T-helper 22 cell (primary cell): ENCODE measurements around the gene PTRH2.

ENCODE experiments used
- DNase-seq: peaks from one replicate; pipeline ENCODE4 v3.0.0-alpha.2; 2020; ENCODE audit warnings: low read depth

PTRH2 gene

GRCh38 chr17:59719526-59719925, 12.3 kb upstream of the PTRH2 start:
- no peak for DNase-seq

GRCh38 chr17:59716427-59716826, 9.2 kb upstream of the PTRH2 start:
- no peak for DNase-seq

GRCh38 chr17:59714255-59714654, 7.0 kb upstream of the PTRH2 start:
- no peak for DNase-seq

- no peak for DNase-seq
Observed at GRCh38 chr17:59712862-59713261, 5.6 kb upstream of the PTRH2 start.

- no peak for DNase-seq
Observed at GRCh38 chr17:59711936-59712335, 4.7 kb upstream of the PTRH2 start.

GRCh38 chr17:59707971-59708430, 771 bp upstream of the PTRH2 start:
- no peak for DNase-seq

GRCh38 chr17:59702304-59702703, 4.9 kb downstream of the PTRH2 start:
- DNase-seq = no peak

- no peak for DNase-seq
Observed at GRCh38 chr17:59699786-59700185, 7.4 kb downstream of the PTRH2 start.

- DNase-seq = no peak
Observed at GRCh38 chr17:59699218-59699617, 8.0 kb downstream of the PTRH2 start.

- no peak for DNase-seq
Observed at GRCh38 chr17:59698143-59698542, 9.1 kb downstream of the PTRH2 start.

GRCh38 chr17:59696682-59697277, 10.4 kb downstream of the PTRH2 start:
- DNase-seq = no peak

GRCh38 chr17:59695945-59696681, 11.1 kb downstream of the PTRH2 start:
- no peak for DNase-seq

GRCh38 chr17:59694344-59694743, 12.9 kb downstream of the PTRH2 start:
- no peak for DNase-seq

GRCh38 chr17:59693582-59693981, 13.6 kb downstream of the PTRH2 start:
- no peak for DNase-seq

GRCh38 chr17:59688496-59688895, 18.7 kb downstream of the PTRH2 start:
- DNase-seq = no peak

- DNase-seq = no peak
Observed at GRCh38 chr17:59688008-59688407, 19.2 kb downstream of the PTRH2 start.

- no peak for DNase-seq
Observed at GRCh38 chr17:59684967-59685366, 22.3 kb downstream of the PTRH2 start.

GRCh38 chr17:59683283-59683682, 23.9 kb downstream of the PTRH2 start:
- DNase-seq = no peak

- no peak for DNase-seq
Observed at GRCh38 chr17:59680314-59680713, 26.9 kb downstream of the PTRH2 start.

- no peak for DNase-seq
Observed at GRCh38 chr17:59678918-59679317, 28.3 kb downstream of the PTRH2 start.

GRCh38 chr17:59676716-59677115, 30.5 kb downstream of the PTRH2 start:
- DNase-seq = no peak

- DNase-seq = no peak
Observed at GRCh38 chr17:59675231-59675630, 32.0 kb downstream of the PTRH2 start.

- DNase-seq = no peak
Observed at GRCh38 chr17:59671386-59671785, 35.8 kb downstream of the PTRH2 start.

- no peak for DNase-seq
Observed at GRCh38 chr17:59669944-59670343, 37.3 kb downstream of the PTRH2 start.
